ENCODE results near the gene KPNA3.
A peak's percentile ranks its signal among the peaks of the same experiment; 100 is the strongest.
"Not testable (repeated sequence)": the region's sequence is repeated elsewhere in the genome, so short reads cannot be mapped to it uniquely, and the experiment has no call there.

KPNA3 gene

DNA sequence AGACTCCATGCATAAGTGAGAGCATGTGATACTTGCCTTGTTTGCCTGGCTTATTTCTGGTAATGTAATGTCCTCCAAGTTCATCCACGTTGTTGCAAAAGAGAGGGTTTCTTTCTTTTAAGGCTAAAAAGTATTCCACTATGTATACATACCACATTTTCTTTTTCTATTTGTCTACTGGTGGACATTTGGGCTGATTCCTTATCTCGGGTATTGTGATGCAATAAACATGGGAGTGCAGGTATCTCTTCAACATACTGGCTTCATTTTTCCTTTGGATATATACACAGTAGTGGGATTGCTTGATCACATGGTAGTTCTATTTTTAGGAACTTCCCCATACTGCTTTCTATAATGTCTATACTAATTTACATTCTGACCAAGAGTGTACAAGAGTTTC, 51.6 kb downstream of the KPNA3 start:
- DNase-seq = no peak

GRCh38 chr13:49739498-49740187, 52.8 kb downstream of the KPNA3 start:
- no peak for DNase-seq

- no peak for DNase-seq
Observed at GRCh38 chr13:49733181-49733951, 59.1 kb downstream of the KPNA3 start.

DNA sequence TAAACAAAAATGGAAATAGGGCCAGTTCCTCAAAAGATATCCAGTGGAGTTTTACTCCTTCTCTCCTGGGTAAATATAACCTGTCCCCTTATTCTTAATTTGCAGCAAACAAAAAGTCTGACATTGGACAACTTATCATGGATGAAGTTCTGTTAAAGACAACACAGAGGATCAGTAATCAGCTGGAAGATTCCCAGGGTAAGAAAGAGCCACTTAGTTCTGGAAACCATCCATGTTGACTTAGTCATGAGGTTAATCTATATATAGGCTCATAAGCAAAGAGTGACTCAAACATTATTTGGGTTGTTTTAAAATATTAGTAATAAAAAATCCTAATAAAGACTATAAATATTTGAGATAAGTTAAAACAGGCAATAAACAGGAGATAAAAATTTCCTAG, 60.7 kb downstream of the KPNA3 start:
- DNase-seq = no peak

DNA sequence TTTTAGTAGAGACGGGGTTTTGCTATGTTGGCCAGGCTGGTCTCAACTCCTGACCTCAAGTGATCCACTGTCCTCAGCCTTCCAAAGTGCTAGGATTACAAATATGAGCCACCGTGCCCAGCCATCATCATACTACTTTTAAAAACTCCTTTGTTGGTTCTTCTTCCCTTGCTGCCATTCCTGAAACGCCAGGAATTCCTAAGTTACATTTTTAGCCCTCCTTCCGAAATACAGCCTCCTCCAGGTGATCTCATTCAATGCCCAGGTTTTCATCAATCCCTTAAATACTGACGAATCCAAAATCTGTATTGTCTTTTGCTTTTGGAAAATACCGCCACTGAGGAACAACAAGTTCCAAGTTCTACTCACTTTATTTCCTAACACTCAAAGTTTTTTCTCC, 75.9 kb downstream of the KPNA3 start:
- DNase-seq = no peak

- no peak for DNase-seq
Observed at GRCh38 chr13:49714757-49715156, 77.7 kb downstream of the KPNA3 start.

- DNase-seq = no peak
Observed at GRCh38 chr13:49711218-49711863, 81.1 kb downstream of the KPNA3 start.

- DNase-seq = not testable (repeated sequence)
Observed at GRCh38 chr13:49704264-49704663, 88.2 kb downstream of the KPNA3 start.

- no peak for DNase-seq
Observed at GRCh38 chr13:49701491-49701890, 91.0 kb downstream of the KPNA3 start.

DNA sequence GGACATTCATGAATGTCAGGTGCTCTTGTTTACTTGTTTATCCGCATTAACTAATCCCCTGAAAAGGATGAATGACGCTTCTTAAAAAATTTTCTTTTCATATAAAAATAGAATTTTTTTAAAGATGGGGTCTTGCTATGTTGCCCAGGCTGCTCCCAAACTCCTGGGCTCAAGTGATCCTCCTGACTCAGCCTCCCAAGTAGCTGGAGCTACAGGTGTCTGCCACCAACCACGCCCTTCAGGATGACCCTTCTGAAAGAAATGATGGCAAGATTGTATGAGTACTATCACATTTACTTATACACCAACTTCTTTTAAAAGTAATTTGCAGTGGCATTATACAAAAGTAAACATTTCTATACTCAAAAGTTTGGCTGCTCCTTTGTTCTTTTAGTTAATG, 95.0 kb downstream of the KPNA3 start:
- DNase-seq = no peak

GRCh38 chr13:49694446-49694845, 98.0 kb downstream of the KPNA3 start:
- no peak for DNase-seq

DNA sequence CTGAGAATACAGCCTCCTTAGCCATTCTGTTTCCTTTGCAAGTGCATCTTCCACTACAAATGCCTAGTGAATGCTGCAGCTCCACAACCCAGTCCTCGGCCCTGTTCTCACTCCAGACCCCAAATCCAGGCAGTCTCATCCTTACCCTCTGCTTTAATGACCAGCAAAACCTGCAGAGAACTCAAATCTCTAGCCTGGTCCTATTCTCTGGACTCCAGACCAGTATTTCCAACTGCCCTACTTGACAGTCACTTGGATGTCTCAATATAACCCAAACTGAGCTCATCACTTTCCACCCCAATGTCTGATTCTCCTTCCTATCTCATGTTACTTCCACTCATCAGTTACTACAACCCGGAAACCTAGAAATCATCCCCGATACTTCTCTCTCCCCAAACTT, 98.6 kb downstream of the KPNA3 start:
- no peak for DNase-seq

DNA sequence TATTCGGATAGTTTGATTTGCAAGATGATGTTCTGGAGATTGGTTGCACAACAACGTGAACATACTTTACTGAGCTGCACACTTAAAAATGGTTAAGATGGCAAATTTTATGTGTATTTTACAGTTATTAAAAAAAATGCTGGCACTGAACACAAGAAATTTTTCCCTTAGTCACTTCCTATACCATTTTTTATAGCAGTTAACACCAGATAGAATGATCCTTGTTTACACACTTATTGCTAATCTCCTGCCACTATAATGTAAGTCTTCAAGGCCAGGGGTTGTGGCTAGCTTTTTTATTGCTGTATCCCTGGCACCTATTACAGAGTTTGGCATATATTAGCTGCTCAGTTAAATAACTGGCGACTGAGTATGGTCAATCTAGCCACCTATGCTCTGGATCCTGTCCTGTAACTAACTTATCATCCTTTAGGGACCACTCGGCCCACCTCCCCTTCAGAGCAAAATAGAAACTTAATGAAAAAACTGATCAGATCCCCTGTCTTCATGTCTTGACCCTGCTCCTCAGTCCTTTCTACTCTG, 99.2 kb downstream of the KPNA3 start:
- no peak for DNase-seq

GRCh38 chr13:49690995-49691784, 101.3 kb downstream of the KPNA3 start, which contains the start of gene EBPL:
EBPL (minus strand) TSS chr13:49691486; CDS start chr13:49691424, 62 bp downstream.
- DNase-seq = peak; percentile 95

- DNase-seq = no peak
Observed at GRCh38 chr13:49690133-49690994, 102.1 kb downstream of the KPNA3 start.

GRCh38 chr13:49683489-49683888, 109.0 kb downstream of the KPNA3 start:
- DNase-seq = peak; percentile 75

DNA sequence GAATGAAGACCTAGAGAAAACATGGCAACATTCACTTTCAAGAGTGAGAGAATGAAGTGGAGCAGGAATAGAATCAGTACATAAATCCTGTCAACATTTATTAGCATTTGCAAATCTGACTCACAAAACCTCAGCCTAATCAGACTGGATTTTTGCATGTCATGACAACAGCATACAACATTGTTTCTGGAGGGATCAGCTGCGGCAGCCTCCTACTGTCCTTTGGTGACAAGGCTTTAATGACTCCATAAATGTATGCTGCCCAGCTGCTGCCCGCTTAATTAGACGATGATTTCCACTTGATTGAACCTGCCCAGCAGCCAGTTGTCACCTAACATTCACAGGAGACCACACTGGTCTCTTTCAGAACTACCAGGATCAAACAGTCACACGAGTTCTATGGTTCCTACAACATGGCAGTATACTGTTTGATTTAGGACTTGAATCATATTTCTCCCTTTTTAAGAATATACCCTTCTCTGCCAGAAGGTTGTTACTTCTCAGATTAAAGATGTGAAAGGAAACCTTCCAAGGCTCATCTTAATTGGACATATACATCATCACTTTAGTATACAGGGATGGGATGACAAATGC, 110.5 kb downstream of the KPNA3 start:
- no peak for DNase-seq

DNA sequence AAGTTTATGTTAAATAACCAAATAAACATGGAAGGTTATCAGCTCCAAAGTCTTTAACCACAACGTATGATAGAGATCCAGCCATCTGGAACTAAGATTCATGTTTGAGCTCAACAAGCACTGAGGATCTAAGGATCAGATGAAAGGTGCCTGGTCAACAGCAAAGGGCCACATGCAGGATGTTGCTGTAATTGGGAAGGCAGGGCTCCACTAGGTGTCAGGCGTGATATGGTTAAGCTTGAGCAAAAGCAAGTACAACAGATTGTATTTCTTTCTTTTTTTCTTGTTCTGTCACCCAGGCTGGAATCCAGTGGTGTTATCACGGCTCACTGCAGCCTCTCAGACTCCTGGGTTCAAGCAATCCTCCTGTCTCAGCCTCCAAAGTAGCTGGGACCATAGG, 113.2 kb downstream of the KPNA3 start:
- DNase-seq = no peak

DNA sequence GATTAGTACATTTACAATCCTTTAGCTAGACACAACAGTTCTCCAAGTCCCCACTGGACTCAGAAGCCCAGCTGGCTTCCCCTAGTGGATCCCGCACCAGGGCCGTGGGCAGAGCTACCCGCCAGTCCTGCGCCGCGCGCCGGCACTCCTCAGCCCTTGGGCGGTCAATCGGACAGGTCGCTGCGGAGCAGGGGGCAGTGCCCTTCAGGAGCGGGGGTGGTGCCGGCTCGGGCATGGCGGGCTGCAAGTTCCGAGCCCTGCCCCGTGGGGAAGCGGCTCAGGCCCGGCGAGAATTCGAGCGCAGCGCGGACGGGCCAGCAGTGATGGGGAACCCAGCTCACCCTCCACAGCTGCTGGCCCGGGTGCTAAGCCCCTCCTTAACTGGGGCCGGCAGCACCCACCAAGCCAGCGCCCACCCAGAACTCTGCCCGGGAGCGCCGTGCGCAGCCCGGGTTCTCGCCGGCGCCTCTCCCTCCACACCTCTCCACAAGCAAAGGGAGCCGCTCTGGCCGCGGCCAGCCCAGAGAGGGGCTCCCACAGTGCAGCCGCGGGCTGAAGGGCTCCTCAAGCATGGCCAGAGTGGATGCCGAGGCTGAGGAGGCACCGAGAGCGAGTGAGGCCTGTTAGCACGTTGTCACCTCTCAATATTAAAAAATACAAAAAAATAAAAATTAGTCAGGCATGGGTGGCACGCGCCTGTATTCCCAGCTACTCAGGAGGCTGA, 114.1 kb downstream of the KPNA3 start:
- no peak for DNase-seq

- DNase-seq = no peak
Observed at GRCh38 chr13:49676581-49677298, 115.7 kb downstream of the KPNA3 start.
